Measurements from ENCODE around the gene CLNK. TPM values are rescaled to one million over a fixed set of nuclear protein-coding genes. Genes with fewer than 3 reads are reported as not detected.

CLNK gene
- total RNA-seq, 1 experiment from 2014 or later = not detected

- no peak overlapping the region for H2BK12ac ChIP-seq (ENCODE audit: insufficient read length, low read depth, low read length)
- H2BK120ac ChIP-seq (ENCODE audit: low read depth, low read length, poor library complexity, severe bottlenecking) = no peak overlapping the region
- H3K4me1 ChIP-seq (ENCODE audit: insufficient read depth, low read length) = no peaks in the 10 kb centered on the region
- H3K27ac ChIP-seq (ENCODE audit: insufficient read length, low read depth, low read length) = no peak overlapping the region
- H3K27me3 ChIP-seq (ENCODE audit: insufficient read depth, low read length) = no peaks in the 10 kb centered on the region
- H3K79me2 ChIP-seq (ENCODE audit: insufficient read depth, low read length) = no peaks in the 10 kb centered on the region
- no peak overlapping the region for H3K14ac ChIP-seq (ENCODE audit: insufficient read depth, low read length)
- no peak overlapping the region for H2BK20ac ChIP-seq (ENCODE audit: low read depth, low read length, poor library complexity, severe bottlenecking)
- H2AFZ ChIP-seq (ENCODE audit: low read length) = no peak overlapping the region
- no peak overlapping the region for H3K4ac ChIP-seq (ENCODE audit: low read depth, low read length)
- H4K8ac ChIP-seq (replicated peaks; ENCODE audit: insufficient read length, low read depth, low read length) = no peak overlapping the region
- H3K4me3 Mint-ChIP-seq = no peak overlapping the region
- no peak overlapping the region for H2AK5ac ChIP-seq (ENCODE audit: insufficient read length, low read length)
- H3K27ac Mint-ChIP-seq = no peak overlapping the region
- H3K27me3 Mint-ChIP-seq (ENCODE audit: low read depth) = 0 out of 2 replicates have a peak, but pooled peaks cover 2% of the 10 kb centered on the region
- H4K20me1 ChIP-seq (ENCODE audit: control insufficient read depth, insufficient read depth, insufficient read length) = no peaks in the 10 kb centered on the region
- no peaks in the 10 kb centered on the region for H3K36me3 Mint-ChIP-seq (ENCODE audit: insufficient read depth in 1 of 3, low read depth in 3 of 3)
- no peak overlapping the region for H3K18ac ChIP-seq (ENCODE audit: insufficient read length, low read depth, low read length)
- H3K4me1 Mint-ChIP-seq = no peaks in the 10 kb centered on the region
- no peaks in the 10 kb centered on the region for H3K79me1 ChIP-seq (ENCODE audit: insufficient read depth, low read depth, low read length, poor library complexity, severe bottlenecking)
- H3K56ac ChIP-seq (ENCODE audit: insufficient read length, low read depth, low read length) = no peak overlapping the region
- H4K91ac ChIP-seq (ENCODE audit: insufficient read length, low read depth, low read length) = no peak overlapping the region
- no peaks in the 10 kb centered on the region for H3K23me2 ChIP-seq (ENCODE audit: insufficient read length, low read depth, low read length, poor library complexity, severe bottlenecking)
- no peak overlapping the region for H3T11ph ChIP-seq (ENCODE audit: low read length)
- no peak overlapping the region for H2BK15ac ChIP-seq (ENCODE audit: low read depth, low read length)
- no peaks in the 10 kb centered on the region for H3K9me3 Mint-ChIP-seq
- no CpG with 5 or more reads among the region's 3 CpGs for WGBS (ENCODE audit: extremely low coverage, insufficient read length, low lambda C conversion rate)
- no peak overlapping the region for H4K5ac ChIP-seq (ENCODE audit: insufficient read length, low read depth, low read length)
- H3K9ac ChIP-seq (ENCODE audit: extremely low read depth, insufficient read length, low read length) = no peak overlapping the region
- H3K23ac ChIP-seq (ENCODE audit: insufficient read length, low read depth, low read length) = no peak overlapping the region
- no peak overlapping the region for H3K4me2 ChIP-seq (ENCODE audit: insufficient read depth, insufficient read length, low read length)
- no peak overlapping the region for H2BK5ac ChIP-seq (ENCODE audit: insufficient read length, low read length)
- H3K9me3 ChIP-seq (ENCODE audit: control insufficient read depth, low read depth, low read length) = no peaks in the 10 kb centered on the region
- DNase-seq = no peak
- TF ChIP-seq CTCF (conservative IDR thresholded peaks at IDR 0.05) = no peak
Observed at GRCh38 chr4:10672379-10672778, 12.2 kb downstream of the CLNK start.

All from H9 (cell line).